HEK293T (cell line): ENCODE data around the gene BCAM.

Experiments used
- CTCF ChIA-PET: fragments of 350-600 bp; formaldehyde crosslinking; extraction: SDS; loops from one replicate; lab custom pipeline; 2021; ENCODE audit warnings: antibody characterized with exemption, inconsistent platforms; lab: Yijun Ruan, JAX
- POLR2A ChIA-PET: fragments of 350-600 bp; formaldehyde crosslinking; extraction: SDS; loops from one replicate; lab custom pipeline; 2020; ENCODE audit warnings: antibody characterized with exemption, inconsistent platforms; lab: Yijun Ruan, JAX
- DNase-seq: peaks from one replicate; pipeline ENCODE4 v3.0.0; 2012; ENCODE audit warnings: mixed read lengths; ENCODE audit errors: extremely low spot score
- ARNT ChIP-seq: fragments of 450-650 bp; IDR thresholded peaks from 2 replicates; pipeline ENCODE4 v1.6.1; 2017; ENCODE audit warnings: mild to moderate bottlenecking
- BHLHE40 ChIP-seq: fragments of 450-650 bp; IDR thresholded peaks from 2 replicates; pipeline ENCODE4 v1.6.1; 2016; ENCODE audit warnings: mild to moderate bottlenecking, moderate library complexity, borderline replicate concordance
- CTBP1 ChIP-seq: fragments of 450-650 bp; IDR thresholded peaks from 2 replicates; pipeline ENCODE4 v1.6.1; 2016; ENCODE audit warnings: borderline replicate concordance
- ELF4 ChIP-seq: fragments of 450-650 bp; IDR thresholded peaks from 2 replicates; pipeline ENCODE4 v1.6.1; 2017; ENCODE audit warnings: antibody characterized with exemption
- FOXA1 ChIP-seq: fragments of 450-650 bp; IDR thresholded peaks from 2 replicates; pipeline ENCODE4 v1.6.1; 2016; ENCODE audit warnings: mild to moderate bottlenecking
- FOXK2 ChIP-seq: fragments of 450-650 bp; IDR thresholded peaks from 2 replicates; pipeline ENCODE4 v1.6.1; 2016; ENCODE audit warnings: mild to moderate bottlenecking
- FOXM1 ChIP-seq: fragments of 450-650 bp; IDR thresholded peaks from 2 replicates; pipeline ENCODE4 v1.6.1; 2017; ENCODE audit warnings: mild to moderate bottlenecking, borderline replicate concordance
- HDGF ChIP-seq: fragments of 450-650 bp; IDR thresholded peaks from 2 replicates; pipeline ENCODE4 v1.6.1; 2017; ENCODE audit warnings: antibody characterized with exemption, borderline replicate concordance
- L3MBTL2 ChIP-seq: fragments of 450-650 bp; conservative IDR thresholded peaks from 2 replicates; pipeline ENCODE4 v1.6.1; 2016; ENCODE audit warnings: mild to moderate bottlenecking
- LEF1 ChIP-seq: fragments of 450-650 bp; IDR thresholded peaks from 2 replicates; pipeline ENCODE4 v1.6.1; 2017; ENCODE audit warnings: mild to moderate bottlenecking, borderline replicate concordance
- NFRKB ChIP-seq: fragments of 450-650 bp; IDR thresholded peaks from 2 replicates; pipeline ENCODE4 v1.6.1; 2016; ENCODE audit warnings: mild to moderate bottlenecking, moderate library complexity
- SP1 ChIP-seq: fragments of 450-650 bp; IDR thresholded peaks from 2 replicates; pipeline ENCODE4 v1.6.1; 2017
- SUZ12 ChIP-seq: fragments of 450-650 bp; IDR thresholded peaks from 2 replicates; pipeline ENCODE4 v1.6.1; 2016; ENCODE audit warnings: mild to moderate bottlenecking
- TARDBP ChIP-seq: fragments of 450-650 bp; IDR thresholded peaks from 2 replicates; pipeline ENCODE4 v1.6.1; 2016
- ZNF384 ChIP-seq: fragments of 450-650 bp; IDR thresholded peaks from 2 replicates; pipeline ENCODE4 v1.6.1; 2016
- TF ChIP-seq, protein P1 (sequence below): fragments of 450-650 bp; IDR thresholded peaks from 2 replicates; pipeline ENCODE4 v1.6.1; 2016

The BCAM gene

DNA sequence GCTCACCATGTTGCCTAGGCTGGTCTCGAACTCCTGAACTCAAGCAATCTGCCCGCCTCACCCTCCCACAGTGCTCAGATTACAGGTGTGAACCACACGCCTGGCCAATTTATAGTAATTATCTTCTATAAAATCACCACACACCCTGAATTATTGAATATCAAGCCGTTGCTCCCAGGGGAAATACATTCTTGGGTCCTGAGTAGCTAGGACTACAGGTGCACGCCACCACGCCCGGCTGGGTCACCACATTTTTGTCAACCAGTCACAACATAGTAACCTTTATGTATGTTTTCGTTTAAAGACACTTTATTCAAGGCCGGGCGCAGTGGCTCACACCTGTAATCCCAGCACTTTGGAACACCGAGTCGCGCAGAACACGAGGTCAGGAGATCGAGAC is 22.9 kb upstream of the BCAM start:
- no peak for DNase-seq
- ChIA-PET POLR2A (no interaction called here), CTCF (interaction anchor here (0.6 kb wide), 1 partner anchor 13 kb away, joined by 3 read pairs; no protein-coding TSS in a partner anchor)
- no peak for TF ChIP-seq L3MBTL2
- TF ChIP-seq SP1 = no peak
- no peak for TF ChIP-seq HDGF
- TF ChIP-seq SUZ12 = no peak
- no peak for TF ChIP-seq FOXA1
- no peak for TF ChIP-seq FOXK2
- no peak for TF ChIP-seq ARNT
- TF ChIP-seq ELF4 = no peak
- no peak for TF ChIP-seq FOXM1
- TF ChIP-seq TARDBP = no peak
- TF ChIP-seq NFRKB = no peak
- no peak for TF ChIP-seq ZNF384
- TF ChIP-seq, protein P1, sequence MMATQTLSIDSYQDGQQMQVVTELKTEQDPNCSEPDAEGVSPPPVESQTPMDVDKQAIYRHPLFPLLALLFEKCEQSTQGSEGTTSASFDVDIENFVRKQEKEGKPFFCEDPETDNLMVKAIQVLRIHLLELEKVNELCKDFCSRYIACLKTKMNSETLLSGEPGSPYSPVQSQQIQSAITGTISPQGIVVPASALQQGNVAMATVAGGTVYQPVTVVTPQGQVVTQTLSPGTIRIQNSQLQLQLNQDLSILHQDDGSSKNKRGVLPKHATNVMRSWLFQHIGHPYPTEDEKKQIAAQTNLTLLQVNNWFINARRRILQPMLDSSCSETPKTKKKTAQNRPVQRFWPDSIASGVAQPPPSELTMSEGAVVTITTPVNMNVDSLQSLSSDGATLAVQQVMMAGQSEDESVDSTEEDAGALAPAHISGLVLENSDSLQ = no peak
- no peak for TF ChIP-seq CTBP1
- TF ChIP-seq LEF1 = no peak
- TF ChIP-seq BHLHE40 = no peak

DNA sequence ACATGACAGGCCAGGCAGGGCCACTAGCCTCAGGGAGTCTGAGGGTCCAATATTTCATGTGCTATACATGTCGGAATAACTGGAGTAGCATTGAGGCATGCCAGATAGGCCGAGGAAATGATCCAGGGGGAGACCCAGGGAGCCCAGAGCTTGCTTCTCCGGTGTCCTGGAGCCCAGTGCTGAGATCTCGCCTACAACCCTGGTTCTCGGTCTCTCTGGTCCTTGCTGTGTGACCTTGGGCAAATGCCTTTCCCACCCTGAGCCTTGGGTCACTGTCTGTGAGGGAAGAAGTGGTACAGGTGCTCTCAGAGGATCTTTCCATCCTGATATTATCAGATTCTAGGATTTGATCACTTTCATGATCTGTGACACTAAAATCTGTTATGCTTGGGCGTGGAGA is 19.9 kb upstream of the BCAM start:
- TF ChIP-seq FOXM1 (no peak), BHLHE40 (no peak), SP1 (no peak), L3MBTL2 (no peak), ARNT (no peak), HDGF (no peak), LEF1 (no peak)
- CTCF ChIA-PET = interaction anchor here (0.6 kb wide), 1 partner anchor 135 kb away, joined by 4 read pairs; no protein-coding TSS in a partner anchor
- POLR2A ChIA-PET = no interaction called here
- no peak for DNase-seq

GRCh38 chr19:44789943-44790483 is 18.9 kb upstream of the BCAM start:
- CTCF ChIA-PET = no interaction called here
- no peak for DNase-seq
- TF ChIP-seq SUZ12 = no peak
- TF ChIP-seq CTBP1 = no peak
- no peak for TF ChIP-seq ARNT
- TF ChIP-seq L3MBTL2 = no peak
- TF ChIP-seq FOXA1 = no peak
- no peak for TF ChIP-seq ZNF384
- TF ChIP-seq TARDBP = no peak
- no peak for TF ChIP-seq FOXK2
- TF ChIP-seq ELF4 = no peak
- POLR2A ChIA-PET = no interaction called here

- ChIA-PET CTCF (no interaction called here), POLR2A (interaction anchor here (0.9 kb wide), 1 partner anchor 13 kb away, joined by 3 read pairs; no protein-coding TSS in a partner anchor)
- DNase-seq = no peak
- TF ChIP-seq FOXM1 (no peak), LEF1 (no peak), CTBP1 (no peak), BHLHE40 (no peak), FOXK2 (no peak), ARNT (no peak), ZNF384 (no peak), ELF4 (no peak), NFRKB (no peak), SUZ12 (no peak), FOXA1 (no peak), SP1 (no peak), TARDBP (no peak), HDGF (no peak), L3MBTL2 (no peak)
- TF ChIP-seq, protein P1 = no peak
These were observed 16.6 kb upstream of the BCAM start for GRCh38 chr19:44792281-44792680.

DNA sequence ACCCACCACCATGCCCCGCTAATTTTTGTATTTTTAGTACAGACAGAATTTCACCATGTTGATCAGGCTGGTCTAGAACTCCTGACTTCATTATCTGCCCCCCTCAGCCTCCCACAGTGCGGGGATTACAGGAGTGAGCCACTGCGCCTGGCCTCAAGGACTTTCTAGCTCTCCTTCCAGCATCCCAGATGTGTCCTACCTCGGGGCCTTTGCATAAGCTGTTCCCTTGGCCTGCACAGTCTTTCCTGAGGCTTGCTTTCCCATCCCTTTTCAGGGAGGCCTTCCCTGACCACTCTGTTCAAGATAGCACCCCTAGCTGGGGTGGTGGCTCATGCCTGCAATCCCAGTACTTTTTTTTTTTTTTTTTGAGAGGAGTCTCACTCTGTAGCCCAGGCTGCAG is 14.3 kb upstream of the BCAM start:
- ChIA-PET POLR2A (no interaction called here), CTCF (no interaction called here)
- TF ChIP-seq L3MBTL2 (no peak), ELF4 (no peak), NFRKB (no peak), SP1 (no peak)
- DNase-seq = no peak

DNA sequence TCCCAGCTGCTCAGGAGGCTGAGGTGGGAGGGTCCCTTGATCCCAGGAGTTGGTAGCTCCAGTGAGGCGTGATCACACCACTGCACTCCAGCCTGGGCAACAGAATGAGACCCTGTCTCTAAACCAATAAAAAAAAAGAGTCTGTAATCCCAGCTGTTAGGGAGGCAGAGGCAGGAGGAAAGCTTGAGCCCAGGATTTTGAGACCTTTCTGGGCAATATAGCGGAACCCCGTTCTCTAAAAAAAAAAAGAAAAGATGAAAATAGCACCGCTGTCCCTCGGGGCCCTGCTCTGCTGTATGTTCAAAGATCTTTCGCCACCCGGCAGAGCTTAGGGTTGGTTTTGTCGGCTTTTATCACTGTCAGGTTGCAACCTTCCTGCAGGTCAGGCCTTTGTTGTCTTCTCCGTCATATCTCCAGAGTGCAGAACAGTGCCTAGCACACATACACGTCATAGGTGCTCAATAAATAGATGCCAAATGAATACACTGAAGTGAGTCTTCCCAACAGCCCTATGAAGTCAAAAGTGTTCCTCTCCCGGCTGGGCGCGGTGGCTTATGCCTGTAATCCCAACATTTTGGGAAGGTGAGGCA is 13.4 kb upstream of the BCAM start:
- no peak for TF ChIP-seq L3MBTL2
- no peak for TF ChIP-seq FOXA1
- TF ChIP-seq, protein P1 = no peak
- TF ChIP-seq FOXM1 = no peak
- TF ChIP-seq NFRKB = no peak
- no peak for TF ChIP-seq ELF4
- no peak for TF ChIP-seq BHLHE40
- no peak for TF ChIP-seq HDGF
- TF ChIP-seq CTBP1 = no peak
- TF ChIP-seq LEF1 = no peak
- TF ChIP-seq ARNT = no peak
- TF ChIP-seq SUZ12 = no peak
- TF ChIP-seq TARDBP = no peak
- no peak for TF ChIP-seq ZNF384
- no peak for TF ChIP-seq FOXK2
- TF ChIP-seq SP1 = no peak
- POLR2A ChIA-PET = no interaction called here
- CTCF ChIA-PET = interaction anchor here (0.6 to 1.0 kb wide), 2 partner anchors 11 to 72 kb away, joined by 3 to 5 read pairs; no protein-coding TSS in a partner anchor
- DNase-seq = no peak
